Measurements from ENCODE around the gene H1-8. TPM values are rescaled to one million over a fixed set of nuclear protein-coding genes. Genes with fewer than 3 reads are reported as not detected.
"Not testable (repeated sequence)": the region's sequence is repeated elsewhere in the genome, so short reads cannot be mapped to it uniquely, and the experiment has no call there.

Gene H1-8
- polyA plus RNA-seq, 2 donors = not detected

GRCh38 chr3:129542747-129543146 is 228 bp upstream of the H1-8 start:
- Histone ChIP-seq H3K4me3 (ENCODE audit: low read depth in 1 of 2, low read length in 2 of 2) (no peak overlapping the region), H3K27me3 (ENCODE audit: control insufficient read depth in 1 of 2, insufficient read depth in 2 of 2, low read length in 2 of 2) (no peaks in the 10 kb centered on the region), H3K36me3 (ENCODE audit: control insufficient read depth in 2 of 2, insufficient read depth in 2 of 2, low read length in 1 of 2) (no peaks in the 10 kb centered on the region), H3K4me1 (ENCODE audit: control insufficient read depth in 2 of 2, insufficient read depth in 2 of 2, low read length in 1 of 2) (no peaks in the 10 kb centered on the region), H3K27ac (ENCODE audit: low read depth in 2 of 2, low read length in 1 of 2) (no peak overlapping the region), H3K9me3 (ENCODE audit: control insufficient read depth in 2 of 2, insufficient read depth in 1 of 2, low read depth in 1 of 2, low read length in 1 of 2) (no peaks in the 10 kb centered on the region)
- WGBS, 2 donors = 88 to 95% methylated on average over 5 of the region's 5 CpGs

- Histone ChIP-seq H3K27ac (ENCODE audit: low read depth in 2 of 2, low read length in 1 of 2) (no peak overlapping the region), H3K27me3 (ENCODE audit: control insufficient read depth in 1 of 2, insufficient read depth in 2 of 2, low read length in 2 of 2) (no peaks in the 10 kb centered on the region), H3K9me3 (ENCODE audit: control insufficient read depth in 2 of 2, insufficient read depth in 1 of 2, low read depth in 1 of 2, low read length in 1 of 2) (no peaks in the 10 kb centered on the region), H3K36me3 (ENCODE audit: control insufficient read depth in 2 of 2, insufficient read depth in 2 of 2, low read length in 1 of 2) (no peaks in the 10 kb centered on the region), H3K4me3 (ENCODE audit: low read depth in 1 of 2, low read length in 2 of 2) (no peak overlapping the region), H3K4me1 (ENCODE audit: control insufficient read depth in 2 of 2, insufficient read depth in 2 of 2, low read length in 1 of 2) (no peaks in the 10 kb centered on the region)
- 88 to 89% methylated on average over 9 of the region's 9 CpGs for WGBS, 2 donors
These were observed 1.0 kb downstream of the H1-8 start for GRCh38 chr3:129543999-129544398.

GRCh38 chr3:129545951-129546350 is 3.0 kb downstream of the H1-8 start:
- not testable (repeated sequence) for H3K9me3 ChIP-seq (ENCODE audit: control insufficient read depth in 2 of 2, insufficient read depth in 1 of 2, low read depth in 1 of 2, low read length in 1 of 2); H3K4me3 ChIP-seq (ENCODE audit: low read depth in 1 of 2, low read length in 2 of 2); H3K27me3 ChIP-seq (ENCODE audit: control insufficient read depth in 1 of 2, insufficient read depth in 2 of 2, low read length in 2 of 2); H3K36me3 ChIP-seq (ENCODE audit: control insufficient read depth in 2 of 2, insufficient read depth in 2 of 2, low read length in 1 of 2); H3K27ac ChIP-seq (ENCODE audit: low read depth in 2 of 2, low read length in 1 of 2); H3K4me1 ChIP-seq (ENCODE audit: control insufficient read depth in 2 of 2, insufficient read depth in 2 of 2, low read length in 1 of 2)
- WGBS, 2 donors = 92 to 93% methylated on average over 3 of the region's 3 CpGs

GRCh38 chr3:129547241-129547640 is 4.3 kb downstream of the H1-8 start:
- 96% methylated on average over 24 of the region's 24 CpGs for WGBS, 2 donors
- H3K27ac ChIP-seq (ENCODE audit: low read depth in 2 of 2, low read length in 1 of 2) = no peak overlapping the region
- no peaks in the 10 kb centered on the region for H3K4me1 ChIP-seq (ENCODE audit: control insufficient read depth in 2 of 2, insufficient read depth in 2 of 2, low read length in 1 of 2)
- H3K4me3 ChIP-seq (ENCODE audit: low read depth in 1 of 2, low read length in 2 of 2) = no peak overlapping the region
- no peaks in the 10 kb centered on the region for H3K36me3 ChIP-seq (ENCODE audit: control insufficient read depth in 2 of 2, insufficient read depth in 2 of 2, low read length in 1 of 2)
- no peaks in the 10 kb centered on the region for H3K27me3 ChIP-seq (ENCODE audit: control insufficient read depth in 1 of 2, insufficient read depth in 2 of 2, low read length in 2 of 2)
- H3K9me3 ChIP-seq (ENCODE audit: control insufficient read depth in 2 of 2, insufficient read depth in 1 of 2, low read depth in 1 of 2, low read length in 1 of 2) = no peaks in the 10 kb centered on the region

- H3K9me3 ChIP-seq (ENCODE audit: control insufficient read depth in 2 of 2, insufficient read depth in 1 of 2, low read depth in 1 of 2, low read length in 1 of 2) = no peaks in the 10 kb centered on the region
- no peak overlapping the region for H3K27ac ChIP-seq (ENCODE audit: low read depth in 2 of 2, low read length in 1 of 2)
- no peaks in the 10 kb centered on the region for H3K27me3 ChIP-seq (ENCODE audit: control insufficient read depth in 1 of 2, insufficient read depth in 2 of 2, low read length in 2 of 2)
- WGBS, 2 donors = 82 to 85% methylated on average over 19 of the region's 19 CpGs
- no peak overlapping the region for H3K4me3 ChIP-seq (ENCODE audit: low read depth in 1 of 2, low read length in 2 of 2)
- no peaks in the 10 kb centered on the region for H3K4me1 ChIP-seq (ENCODE audit: control insufficient read depth in 2 of 2, insufficient read depth in 2 of 2, low read length in 1 of 2)
- H3K36me3 ChIP-seq (ENCODE audit: control insufficient read depth in 2 of 2, insufficient read depth in 2 of 2, low read length in 1 of 2) = no peaks in the 10 kb centered on the region
These were observed 5.4 kb downstream of the H1-8 start for GRCh38 chr3:129548104-129548965.

GRCh38 chr3:129549006-129549800 is 6.2 kb downstream of the H1-8 start:
- Histone ChIP-seq H3K27ac (ENCODE audit: low read depth in 2 of 2, low read length in 1 of 2) (no peak overlapping the region), H3K4me1 (ENCODE audit: control insufficient read depth in 2 of 2, insufficient read depth in 2 of 2, low read length in 1 of 2) (no peaks in the 10 kb centered on the region), H3K36me3 (ENCODE audit: control insufficient read depth in 2 of 2, insufficient read depth in 2 of 2, low read length in 1 of 2) (no peaks in the 10 kb centered on the region), H3K4me3 (ENCODE audit: low read depth in 1 of 2, low read length in 2 of 2) (no peak overlapping the region), H3K9me3 (ENCODE audit: control insufficient read depth in 2 of 2, insufficient read depth in 1 of 2, low read depth in 1 of 2, low read length in 1 of 2) (no peaks in the 10 kb centered on the region), H3K27me3 (ENCODE audit: control insufficient read depth in 1 of 2, insufficient read depth in 2 of 2, low read length in 2 of 2) (no peaks in the 10 kb centered on the region)
- 89 to 91% methylated on average over 18 of the region's 18 CpGs for WGBS, 2 donors

GRCh38 chr3:129549805-129550204 is 6.8 kb downstream of the H1-8 start:
- H3K36me3 ChIP-seq (ENCODE audit: control insufficient read depth in 2 of 2, insufficient read depth in 2 of 2, low read length in 1 of 2) = no peaks in the 10 kb centered on the region
- no peak overlapping the region for H3K4me3 ChIP-seq (ENCODE audit: low read depth in 1 of 2, low read length in 2 of 2)
- no peaks in the 10 kb centered on the region for H3K4me1 ChIP-seq (ENCODE audit: control insufficient read depth in 2 of 2, insufficient read depth in 2 of 2, low read length in 1 of 2)
- 93% methylated on average over 3 of the region's 3 CpGs for WGBS, 2 donors
- no peaks in the 10 kb centered on the region for H3K9me3 ChIP-seq (ENCODE audit: control insufficient read depth in 2 of 2, insufficient read depth in 1 of 2, low read depth in 1 of 2, low read length in 1 of 2)
- H3K27me3 ChIP-seq (ENCODE audit: control insufficient read depth in 1 of 2, insufficient read depth in 2 of 2, low read length in 2 of 2) = no peaks in the 10 kb centered on the region
- no peak overlapping the region for H3K27ac ChIP-seq (ENCODE audit: low read depth in 2 of 2, low read length in 1 of 2)

GRCh38 chr3:129552287-129553050 is 9.5 kb downstream of the H1-8 start:
- Histone ChIP-seq H3K9me3 (ENCODE audit: control insufficient read depth in 2 of 2, insufficient read depth in 1 of 2, low read depth in 1 of 2, low read length in 1 of 2) (no peaks in the 10 kb centered on the region), H3K36me3 (ENCODE audit: control insufficient read depth in 2 of 2, insufficient read depth in 2 of 2, low read length in 1 of 2) (peaks cover 0 to 2% of the 10 kb centered on the region in 2 donors), H3K27ac (ENCODE audit: low read depth in 2 of 2, low read length in 1 of 2) (no peak overlapping the region), H3K27me3 (ENCODE audit: control insufficient read depth in 1 of 2, insufficient read depth in 2 of 2, low read length in 2 of 2) (no peaks in the 10 kb centered on the region), H3K4me1 (ENCODE audit: control insufficient read depth in 2 of 2, insufficient read depth in 2 of 2, low read length in 1 of 2) (peaks cover 3% of the 10 kb centered on the region in 2 donors), H3K4me3 (ENCODE audit: low read depth in 1 of 2, low read length in 2 of 2) (no peak overlapping the region)
- WGBS, 2 donors = 68 to 69% methylated on average over 10 of the region's 10 CpGs

- H3K27ac ChIP-seq (ENCODE audit: low read depth in 2 of 2, low read length in 1 of 2) = no peak overlapping the region
- peaks cover 0 to 2% of the 10 kb centered on the region in 2 donors for H3K36me3 ChIP-seq (ENCODE audit: control insufficient read depth in 2 of 2, insufficient read depth in 2 of 2, low read length in 1 of 2)
- H3K27me3 ChIP-seq (ENCODE audit: control insufficient read depth in 1 of 2, insufficient read depth in 2 of 2, low read length in 2 of 2) = no peaks in the 10 kb centered on the region
- H3K4me1 ChIP-seq (ENCODE audit: control insufficient read depth in 2 of 2, insufficient read depth in 2 of 2, low read length in 1 of 2) = peaks cover 4 to 5% of the 10 kb centered on the region in 2 donors
- no peak overlapping the region for H3K4me3 ChIP-seq (ENCODE audit: low read depth in 1 of 2, low read length in 2 of 2)
- H3K9me3 ChIP-seq (ENCODE audit: control insufficient read depth in 2 of 2, insufficient read depth in 1 of 2, low read depth in 1 of 2, low read length in 1 of 2) = no peaks in the 10 kb centered on the region
- 73% methylated on average over 6 of the region's 6 CpGs for WGBS, 2 donors
These were observed 10.2 kb downstream of the H1-8 start for GRCh38 chr3:129553171-129553570.
